OCI-LY7 (cell line): ENCODE data around the gene IL1RAPL1.

ENCODE experiments used
- EZH2phosphoT487 ChIP-seq: fragments of 200-600 bp; sonication (generic); IDR thresholded peaks from 2 replicates; pipeline ENCODE4 v1.6.1; 2018; ENCODE audit warnings: low read depth, borderline replicate concordance, mild to moderate bottlenecking, mixed run types, antibody characterized with exemption, low read length, moderate library complexity, mixed read lengths
- TF ChIP-seq, protein P1 (sequence below): fragments of 200-600 bp; sonication (generic); conservative IDR thresholded peaks from 2 replicates; pipeline ENCODE4 v1.5.1; 2014; ENCODE audit warnings: mild to moderate bottlenecking, antibody characterized with exemption, low read length, moderate library complexity, mixed read lengths

DNA sequence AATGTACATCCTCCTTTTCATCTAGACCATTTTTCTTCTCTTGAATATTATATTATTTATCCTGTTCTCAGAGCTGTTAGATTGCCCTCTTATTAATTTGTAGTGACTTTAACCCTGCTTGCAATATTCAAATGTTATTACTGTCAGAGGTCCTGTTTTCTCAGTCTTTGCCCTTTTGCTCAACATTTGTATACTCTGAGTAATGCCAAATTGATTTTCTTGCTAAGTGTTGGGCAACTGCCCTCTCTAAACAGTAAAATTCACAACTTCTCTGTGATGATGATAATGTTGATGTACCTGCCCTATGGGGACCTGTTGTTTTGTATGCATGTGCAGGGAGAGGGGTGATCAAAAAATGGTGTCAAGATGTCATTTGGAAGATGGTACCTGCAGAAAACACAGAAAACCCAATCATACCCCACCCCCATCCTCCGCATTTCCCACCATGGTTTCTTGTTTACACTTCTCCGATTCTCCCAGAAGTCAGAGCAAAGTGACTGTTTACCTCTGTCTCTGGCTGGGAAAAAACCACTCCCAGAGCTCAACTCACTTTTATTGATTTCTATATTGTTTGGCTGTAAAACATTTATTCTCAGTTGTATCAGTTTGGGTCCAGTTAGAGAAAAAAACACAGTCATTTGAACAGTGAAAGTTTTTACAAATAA, 694.0 kb downstream of the IL1RAPL1 start:
- TF ChIP-seq, protein P1, sequence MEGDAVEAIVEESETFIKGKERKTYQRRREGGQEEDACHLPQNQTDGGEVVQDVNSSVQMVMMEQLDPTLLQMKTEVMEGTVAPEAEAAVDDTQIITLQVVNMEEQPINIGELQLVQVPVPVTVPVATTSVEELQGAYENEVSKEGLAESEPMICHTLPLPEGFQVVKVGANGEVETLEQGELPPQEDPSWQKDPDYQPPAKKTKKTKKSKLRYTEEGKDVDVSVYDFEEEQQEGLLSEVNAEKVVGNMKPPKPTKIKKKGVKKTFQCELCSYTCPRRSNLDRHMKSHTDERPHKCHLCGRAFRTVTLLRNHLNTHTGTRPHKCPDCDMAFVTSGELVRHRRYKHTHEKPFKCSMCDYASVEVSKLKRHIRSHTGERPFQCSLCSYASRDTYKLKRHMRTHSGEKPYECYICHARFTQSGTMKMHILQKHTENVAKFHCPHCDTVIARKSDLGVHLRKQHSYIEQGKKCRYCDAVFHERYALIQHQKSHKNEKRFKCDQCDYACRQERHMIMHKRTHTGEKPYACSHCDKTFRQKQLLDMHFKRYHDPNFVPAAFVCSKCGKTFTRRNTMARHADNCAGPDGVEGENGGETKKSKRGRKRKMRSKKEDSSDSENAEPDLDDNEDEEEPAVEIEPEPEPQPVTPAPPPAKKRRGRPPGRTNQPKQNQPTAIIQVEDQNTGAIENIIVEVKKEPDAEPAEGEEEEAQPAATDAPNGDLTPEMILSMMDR = no peak
- TF ChIP-seq EZH2phosphoT487 = no peak
